ENCODE results near the gene ACAN.

ACAN gene

GRCh38 chr15:88800026-88800425 is 3.2 kb upstream of the ACAN start:
- TF ChIP-seq ZNF565 (CRISPR knock-in tag; conservative IDR thresholded peaks at IDR 0.05; ENCODE audit: low read depth) (no peak), TSHZ2 (CRISPR knock-in tag; IDR thresholded peaks at IDR 0.05) (no peak), TCF4 (CRISPR knock-in tag; IDR thresholded peaks at IDR 0.05; ENCODE audit: borderline replicate concordance) (no peak)
- ATAC-seq, result no peak

- ATAC-seq, result no peak
Observed at GRCh38 chr15:88800738-88801137, 2.5 kb upstream of the ACAN start.

GRCh38 chr15:88802250-88802990 is 816 bp upstream of the ACAN start:
- no peak for ATAC-seq
- no peak for TF ChIP-seq PATZ1 (CRISPR knock-in tag; IDR thresholded peaks at IDR 0.05; ENCODE audit: borderline replicate concordance)
- TF ChIP-seq CSDC2 (CRISPR knock-in tag; IDR thresholded peaks at IDR 0.05), result no peak
- no peak for TF ChIP-seq TOX (CRISPR knock-in tag; IDR thresholded peaks at IDR 0.05; ENCODE audit: borderline replicate concordance)

More at GRCh38 chr15:88800738-88801137, 2.5 kb upstream of the ACAN start:
- TF ChIP-seq ZFP3 (CRISPR knock-in tag; IDR thresholded peaks at IDR 0.05), result no peak
- no peak for TF ChIP-seq TSHZ2 (CRISPR knock-in tag; IDR thresholded peaks at IDR 0.05)
- no peak for TF ChIP-seq ZNF8 (CRISPR knock-in tag; IDR thresholded peaks at IDR 0.05)
- TF ChIP-seq ZNF565 (CRISPR knock-in tag; conservative IDR thresholded peaks at IDR 0.05; ENCODE audit: low read depth), result no peak
- no peak for TF ChIP-seq TCF4 (CRISPR knock-in tag; IDR thresholded peaks at IDR 0.05; ENCODE audit: borderline replicate concordance)
- TF ChIP-seq CSDC2 (CRISPR knock-in tag; IDR thresholded peaks at IDR 0.05), result no peak
- TF ChIP-seq SNAI2 (CRISPR knock-in tag; IDR thresholded peaks at IDR 0.05), result no peak
- TF ChIP-seq ZFP30 (CRISPR knock-in tag; IDR thresholded peaks at IDR 0.05), result no peak
- TF ChIP-seq BACH2 (CRISPR knock-in tag; IDR thresholded peaks at IDR 0.05; ENCODE audit: borderline replicate concordance), result no peak
- TF ChIP-seq ESRRG (CRISPR knock-in tag; IDR thresholded peaks at IDR 0.05), result no peak
- TF ChIP-seq OSR1 (CRISPR knock-in tag; IDR thresholded peaks at IDR 0.05), result no peak
- TF ChIP-seq CSRNP3 (CRISPR knock-in tag; IDR thresholded peaks at IDR 0.05), result no peak

- no peak for ATAC-seq
- TF ChIP-seq TSHZ2 (CRISPR knock-in tag; IDR thresholded peaks at IDR 0.05) (no peak), ZC3H10 (CRISPR knock-in tag; IDR thresholded peaks at IDR 0.05) (no peak), CSDC2 (CRISPR knock-in tag; IDR thresholded peaks at IDR 0.05) (no peak), PPARA (CRISPR knock-in tag; IDR thresholded peaks at IDR 0.05; ENCODE audit: borderline replicate concordance) (no peak), ZFP3 (CRISPR knock-in tag; IDR thresholded peaks at IDR 0.05) (no peak), ZNF565 (CRISPR knock-in tag; conservative IDR thresholded peaks at IDR 0.05; ENCODE audit: low read depth) (no peak), ARNTL (CRISPR knock-in tag; IDR thresholded peaks at IDR 0.05; ENCODE audit: borderline replicate concordance, low read depth) (no peak), ZFP30 (CRISPR knock-in tag; IDR thresholded peaks at IDR 0.05) (no peak), ZNF8 (CRISPR knock-in tag; IDR thresholded peaks at IDR 0.05) (no peak), ISL1 (CRISPR knock-in tag; IDR thresholded peaks at IDR 0.05) (no peak), SNAI2 (CRISPR knock-in tag; IDR thresholded peaks at IDR 0.05) (no peak), ZNF70 (CRISPR knock-in tag; IDR thresholded peaks at IDR 0.05) (no peak), RARB (CRISPR knock-in tag; IDR thresholded peaks at IDR 0.05) (no peak), TCF4 (CRISPR knock-in tag; IDR thresholded peaks at IDR 0.05; ENCODE audit: borderline replicate concordance) (no peak)
Observed at GRCh38 chr15:88802991-88803240, 320 bp upstream of the ACAN start.
